C1 segment of cervical spinal cord (tissue), 14 donors: Measurements from ENCODE around the gene GPD1.
"Not testable (repeated sequence)": the region's sequence is repeated elsewhere in the genome, so short reads cannot be mapped to it uniquely, and the experiment has no call there.

Source experiments
- DNase-seq, 14 donors: peaks; one replicate each; lab custom pipeline; 2025; lab: John Stamatoyannopoulos, UW

Gene GPD1

DNA sequence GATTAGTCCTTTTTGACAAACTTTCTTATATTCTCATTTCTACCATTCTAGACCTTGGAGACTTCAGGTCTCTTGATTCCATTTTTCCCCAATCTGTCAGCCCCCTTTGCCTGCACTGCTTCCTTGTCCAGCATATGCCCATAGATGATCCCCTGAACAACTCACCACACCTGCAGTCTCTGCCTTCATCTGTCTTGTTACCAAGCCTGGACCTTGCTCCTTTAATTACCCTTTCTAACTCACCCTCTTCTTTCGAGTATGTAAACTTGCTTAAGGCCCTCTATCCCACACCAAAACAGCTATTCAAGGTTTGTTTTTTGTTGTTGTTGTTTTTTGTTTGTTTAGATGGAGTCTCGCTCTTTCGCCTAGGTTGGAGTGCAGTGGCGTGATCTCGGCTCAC is 17.8 kb downstream of the GPD1 start:
- no peak for DNase-seq

- no peak for DNase-seq
These were observed 19.4 kb downstream of the GPD1 start for GRCh38 chr12:50123203-50123602.

DNA sequence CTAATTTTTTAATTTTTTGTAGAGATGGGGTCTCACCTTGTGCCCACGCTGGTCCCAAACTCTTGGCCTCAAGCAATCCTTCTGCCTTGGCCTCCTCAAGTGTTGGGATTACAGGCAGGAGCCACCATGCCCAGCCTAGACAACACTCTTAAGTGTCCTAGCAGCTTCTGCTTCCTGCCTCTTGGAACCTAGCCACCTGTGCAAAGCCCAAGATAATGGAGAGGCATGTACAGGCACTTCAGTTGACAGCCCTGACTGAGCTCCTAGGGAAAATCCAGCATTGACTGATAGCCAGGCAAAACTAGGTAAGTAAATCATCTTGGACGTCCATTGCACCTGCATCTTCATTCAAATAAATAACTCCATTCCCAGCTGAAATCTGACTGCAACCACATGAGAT is 23.7 kb downstream of the GPD1 start:
- no peak for DNase-seq

DNA sequence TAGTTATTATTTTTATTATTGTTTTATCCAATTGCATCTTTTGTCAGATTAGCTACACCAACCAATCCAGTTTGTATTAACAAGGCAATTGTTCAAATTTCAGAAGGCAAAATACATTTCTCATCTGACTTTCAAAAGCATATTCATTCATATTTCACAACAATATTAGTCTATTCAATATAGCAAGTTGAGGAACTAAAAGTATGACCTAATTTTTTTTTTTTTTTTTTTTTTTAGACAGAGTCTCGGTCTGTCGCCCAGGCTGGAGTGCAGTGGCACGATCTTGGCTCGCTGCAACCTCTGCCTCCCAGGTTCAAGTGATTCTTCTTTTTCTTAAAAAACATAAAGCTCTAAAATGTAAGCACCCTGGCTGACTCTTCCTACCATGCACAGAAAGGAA is 25.5 kb downstream of the GPD1 start:
- DNase-seq = no peak

DNA sequence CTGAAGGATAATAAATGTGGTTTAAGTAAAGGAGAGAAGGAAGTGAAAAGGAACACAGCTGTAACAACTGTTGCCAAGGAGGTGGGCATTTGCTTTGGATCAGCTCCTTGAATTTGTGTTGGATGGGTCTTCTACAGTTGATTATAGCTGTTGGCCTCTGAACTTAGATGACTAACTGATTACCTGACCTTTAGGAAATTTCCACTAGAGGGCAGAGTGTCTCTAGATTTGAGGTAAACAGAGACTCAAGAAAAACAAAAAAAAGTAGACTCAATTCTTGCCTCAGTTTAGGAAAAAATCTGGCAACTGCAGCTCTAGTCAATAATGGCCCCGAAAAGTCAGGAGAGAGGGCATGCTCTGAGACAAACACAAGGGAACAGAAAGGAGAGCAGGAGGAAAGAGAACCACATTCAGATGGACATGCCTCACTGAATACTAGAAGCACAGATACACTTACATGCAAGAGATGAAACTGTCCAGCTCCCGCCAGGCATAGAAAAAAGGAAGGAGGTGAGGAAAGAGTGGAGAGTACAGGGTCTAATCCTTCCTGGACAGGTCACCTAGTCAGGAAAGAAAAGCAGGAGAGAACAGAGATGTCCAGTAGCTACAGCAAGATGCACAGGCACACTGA is 28.8 kb downstream of the GPD1 start:
- peak in 1 of 14 donors; percentile 5 for DNase-seq

DNA sequence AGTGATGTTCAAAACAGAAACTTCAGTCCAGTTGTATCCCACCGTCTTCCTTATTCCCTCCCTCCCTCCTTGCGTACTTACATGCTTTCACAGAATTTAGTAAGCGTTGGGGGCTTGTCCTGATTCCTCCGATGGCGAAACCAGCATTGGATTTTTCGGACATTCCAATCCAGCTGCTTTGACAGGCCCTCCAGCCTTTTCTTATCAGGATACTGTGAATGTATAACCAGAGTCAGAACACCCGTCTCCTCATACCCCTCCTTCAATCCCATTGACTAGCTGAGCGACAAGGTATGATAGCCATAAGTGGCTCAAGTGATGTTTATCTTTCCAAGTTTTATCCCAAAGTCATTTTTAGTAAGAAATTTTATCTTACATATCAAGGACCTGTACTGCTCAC is 39.2 kb downstream of the GPD1 start:
- no peak for DNase-seq

DNA sequence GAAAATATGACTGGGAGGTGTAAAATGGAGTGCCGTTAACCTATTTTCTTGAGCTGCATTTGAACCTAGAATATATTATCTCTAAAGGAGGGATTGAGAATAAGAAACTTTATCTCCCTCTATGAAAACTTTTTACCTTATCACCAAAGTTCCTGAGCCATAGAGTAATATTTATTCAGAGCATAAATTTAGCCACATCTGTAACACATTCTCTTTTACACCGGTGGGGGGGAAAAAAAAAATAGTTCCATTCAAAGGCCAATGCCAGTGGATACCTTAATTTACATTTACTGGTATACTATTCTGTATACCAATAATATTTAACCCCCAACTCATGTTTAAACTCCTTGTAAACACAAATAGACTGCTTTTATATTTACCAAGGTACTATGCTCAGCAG is 41.6 kb downstream of the GPD1 start:
- DNase-seq = no peak

- no peak for DNase-seq
These were observed 43.5 kb downstream of the GPD1 start for GRCh38 chr12:50147281-50147680.

DNA sequence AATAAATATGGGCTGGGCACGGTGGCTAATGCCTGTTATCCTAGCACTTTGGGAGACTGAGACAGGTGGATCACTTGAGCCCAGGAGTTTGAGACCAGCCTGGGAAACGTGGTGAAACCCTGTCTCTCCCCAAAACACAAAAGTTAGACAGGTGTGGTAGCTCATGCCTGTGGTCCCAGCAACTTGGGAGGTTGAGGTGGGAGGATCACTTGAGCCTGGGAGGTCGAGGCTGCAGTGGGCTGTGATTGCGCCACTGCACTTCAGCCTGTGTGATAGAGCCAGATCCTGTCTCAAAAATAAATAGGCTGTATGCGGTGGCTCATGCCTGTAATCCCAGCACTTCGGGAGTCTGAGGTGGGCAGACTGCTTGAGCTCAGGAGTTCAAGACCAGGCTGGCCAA is 44.2 kb downstream of the GPD1 start:
- not testable (repeated sequence) for DNase-seq

GRCh38 chr12:50149311-50149710 is 45.5 kb downstream of the GPD1 start:
- no peak for DNase-seq

GRCh38 chr12:50151047-50151687 is 47.4 kb downstream of the GPD1 start:
- DNase-seq = no peak

- DNase-seq = not testable (repeated sequence)
These were observed 51.1 kb downstream of the GPD1 start for GRCh38 chr12:50154947-50155346.

GRCh38 chr12:50156641-50157040 is 52.8 kb downstream of the GPD1 start:
- DNase-seq = no peak

- no peak for DNase-seq
These were observed 53.5 kb downstream of the GPD1 start for GRCh38 chr12:50157259-50157658.

DNA sequence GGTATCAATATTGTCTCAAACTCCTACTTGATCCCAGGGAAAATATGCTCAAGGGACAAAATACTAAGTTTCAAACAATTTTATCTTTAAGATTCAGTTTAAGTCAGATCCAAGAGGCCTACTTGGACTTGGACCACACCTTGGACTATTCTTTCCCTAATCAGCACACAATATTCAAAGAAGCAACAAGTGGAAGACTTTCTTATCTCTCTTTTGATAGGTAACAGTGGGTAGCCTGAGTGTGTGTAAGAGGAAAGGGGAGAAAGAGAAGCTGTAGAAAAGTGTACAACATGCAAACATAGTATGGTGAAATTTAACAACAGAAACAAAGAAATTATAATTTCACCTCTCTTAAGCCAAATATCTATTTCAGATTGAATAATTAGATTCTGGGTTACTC is 56.8 kb downstream of the GPD1 start:
- no peak for DNase-seq
